PFSK-1 (cell line): ENCODE data around the gene DLX3.

Experiments
- POLR2AphosphoS5 ChIP-seq: IDR thresholded peaks from 2 replicates; pipeline ENCODE4 v1.6.1; 2012; ENCODE audit warnings: low read depth, mild to moderate bottlenecking, control low read depth, low read length, moderate library complexity
- SIN3A ChIP-seq: IDR thresholded peaks from 2 replicates; pipeline ENCODE4 v1.6.1; 2012; ENCODE audit warnings: mild to moderate bottlenecking, low read length, moderate library complexity, borderline replicate concordance; ENCODE audit not compliant: insufficient read depth
- TAF1 ChIP-seq: IDR thresholded peaks from 2 replicates; pipeline ENCODE4 v1.6.1; 2012; ENCODE audit warnings: low read length, control low read depth, borderline replicate concordance; ENCODE audit not compliant: insufficient read depth
- TF ChIP-seq, protein P1 (sequence below), 2 experiments: IDR thresholded peaks; 2 replicates each; pipeline versions ENCODE4 v1.6.1 to v1.8.0; 2011 to 2012; ENCODE audit warnings: low read depth in 2 of 2, low read length in 2 of 2, control low read depth in 1 of 2, inconsistent platforms in 1 of 2, mild to moderate bottlenecking in 1 of 2, moderate library complexity in 1 of 2; ENCODE audit not compliant: insufficient read depth in 1 of 2

DNA sequence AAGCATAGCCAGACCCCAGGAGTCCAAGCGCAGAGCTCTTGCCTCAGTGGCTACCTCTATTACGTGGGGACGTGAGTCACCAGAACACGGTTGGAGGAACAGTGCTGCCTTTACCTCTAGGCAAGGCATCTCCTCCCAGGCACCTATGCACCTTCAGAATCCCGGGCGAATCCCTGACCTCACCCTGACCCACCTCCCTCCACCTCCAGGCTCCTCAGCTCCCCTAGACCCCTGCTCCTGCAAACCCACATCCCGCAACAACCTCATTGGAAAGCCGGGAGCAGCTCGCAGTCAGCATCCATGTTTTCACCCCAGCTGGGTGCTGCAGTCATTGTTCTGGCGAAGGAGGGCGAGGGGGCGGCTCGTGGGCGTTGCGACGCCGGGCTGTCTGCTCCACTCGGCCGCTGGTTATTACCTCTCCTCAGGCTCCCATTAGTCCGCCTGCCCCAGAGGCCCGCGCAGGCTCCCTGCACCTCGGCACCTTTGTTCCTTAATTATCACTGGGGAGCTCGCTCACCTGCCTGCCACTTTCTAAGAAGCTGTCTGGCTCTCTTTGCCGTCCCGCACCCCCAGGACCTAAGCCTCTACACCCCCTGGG is 50.7 kb downstream of the DLX3 start:
- no peak for TF ChIP-seq TAF1
- no peak for TF ChIP-seq SIN3A
- TF ChIP-seq POLR2AphosphoS5: no peak
- TF ChIP-seq, protein P1, sequence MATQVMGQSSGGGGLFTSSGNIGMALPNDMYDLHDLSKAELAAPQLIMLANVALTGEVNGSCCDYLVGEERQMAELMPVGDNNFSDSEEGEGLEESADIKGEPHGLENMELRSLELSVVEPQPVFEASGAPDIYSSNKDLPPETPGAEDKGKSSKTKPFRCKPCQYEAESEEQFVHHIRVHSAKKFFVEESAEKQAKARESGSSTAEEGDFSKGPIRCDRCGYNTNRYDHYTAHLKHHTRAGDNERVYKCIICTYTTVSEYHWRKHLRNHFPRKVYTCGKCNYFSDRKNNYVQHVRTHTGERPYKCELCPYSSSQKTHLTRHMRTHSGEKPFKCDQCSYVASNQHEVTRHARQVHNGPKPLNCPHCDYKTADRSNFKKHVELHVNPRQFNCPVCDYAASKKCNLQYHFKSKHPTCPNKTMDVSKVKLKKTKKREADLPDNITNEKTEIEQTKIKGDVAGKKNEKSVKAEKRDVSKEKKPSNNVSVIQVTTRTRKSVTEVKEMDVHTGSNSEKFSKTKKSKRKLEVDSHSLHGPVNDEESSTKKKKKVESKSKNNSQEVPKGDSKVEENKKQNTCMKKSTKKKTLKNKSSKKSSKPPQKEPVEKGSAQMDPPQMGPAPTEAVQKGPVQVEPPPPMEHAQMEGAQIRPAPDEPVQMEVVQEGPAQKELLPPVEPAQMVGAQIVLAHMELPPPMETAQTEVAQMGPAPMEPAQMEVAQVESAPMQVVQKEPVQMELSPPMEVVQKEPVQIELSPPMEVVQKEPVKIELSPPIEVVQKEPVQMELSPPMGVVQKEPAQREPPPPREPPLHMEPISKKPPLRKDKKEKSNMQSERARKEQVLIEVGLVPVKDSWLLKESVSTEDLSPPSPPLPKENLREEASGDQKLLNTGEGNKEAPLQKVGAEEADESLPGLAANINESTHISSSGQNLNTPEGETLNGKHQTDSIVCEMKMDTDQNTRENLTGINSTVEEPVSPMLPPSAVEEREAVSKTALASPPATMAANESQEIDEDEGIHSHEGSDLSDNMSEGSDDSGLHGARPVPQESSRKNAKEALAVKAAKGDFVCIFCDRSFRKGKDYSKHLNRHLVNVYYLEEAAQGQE (IDR thresholded peaks at IDR 0.05; ENCODE audit: insufficient read depth in 1 of 2, low read depth in 2 of 2, low read length in 2 of 2): no peak
